HepG2 (cell line): ENCODE measurements around the gene TBC1D1. TPM values are rescaled to one million over a fixed set of nuclear protein-coding genes. Genes with fewer than 3 reads are reported as not detected.

Experiments
- ATAC-seq: fragments of 200-7000 bp; cut with Tn5 transposase; 3 replicates; pipeline ENCODE4 v1.9.1; 2020; ENCODE audit warnings: mild to moderate bottlenecking, moderate library complexity
- BruUV-seq: library from RNA; stranded (reverse); fragments of 400-500 nt; replicated peaks from 2 replicates; lab custom pipeline; 2021; lab: Mats Ljungman, UMichigan
- CTCF ChIA-PET: fragments of 300-600 bp; formaldehyde crosslinking; extraction: SDS; loops from one replicate; lab custom pipeline; 2021; ENCODE audit warnings: low total read pairs, inconsistent platforms, low intra/inter-chr PET ratio; lab: Yijun Ruan, JAX
- POLR2A ChIA-PET: fragments of 350-600 bp; sonication (Branson Sonifier 250); formaldehyde crosslinking; loops from one replicate; lab custom pipeline; 2020; ENCODE audit warnings: antibody characterized with exemption, inconsistent platforms; lab: Yijun Ruan, JAX
- DNase-seq: peaks from one replicate; pipeline ENCODE4 v3.0.0-alpha.2; 2015; ENCODE audit warnings: low spot score
- FAIRE-seq: peaks from 3 replicates; lab custom pipeline; 2011; peaks lifted over from hg19 to GRCh38; lab: Jason Lieb, UNC
- H2AFZ ChIP-seq: one replicate; pipeline ENCODE4 v1.6.1; 2011; ENCODE audit warnings: low read length, inconsistent platforms
- H3K27ac ChIP-seq: fragments of 300-600 bp; 3 replicates; pipeline ENCODE4 v1.8.0; 2011; ENCODE audit warnings: mixed run types, mild to moderate bottlenecking, mixed read lengths, low read length, inconsistent platforms; ENCODE audit not compliant: insufficient read depth; ENCODE audit errors: extremely low read length
- H3K27me3 ChIP-seq, 2 experiments: fragments of 200-600 bp in 1 of 2; 2 replicates in 1 of 2; 3 replicates in 1 of 2; pipeline versions ENCODE4 v1.6.0 to v1.8.0; 2011; ENCODE audit warnings: low read length in 2 of 2, mild to moderate bottlenecking in 2 of 2, moderate library complexity in 2 of 2, inconsistent platforms in 1 of 2; ENCODE audit not compliant: insufficient read depth in 2 of 2, control insufficient read depth in 1 of 2
- H3K36me3 ChIP-seq, 2 experiments: fragments of 200-600 bp in 1 of 2; replicated peaks in 1 of 2; 2 replicates in 1 of 2; 3 replicates in 1 of 2; pipeline versions ENCODE4 v1.5.1 to v1.8.0; 2011; ENCODE audit warnings: low read length in 2 of 2, inconsistent platforms in 1 of 2; ENCODE audit not compliant: insufficient read depth in 2 of 2, control insufficient read depth in 1 of 2
- H3K4me1 ChIP-seq: 2 replicates; pipeline ENCODE4 v1.5.1; 2012; ENCODE audit warnings: low read length, inconsistent platforms; ENCODE audit not compliant: insufficient read depth
- H3K4me2 ChIP-seq: 2 replicates; pipeline ENCODE4 v1.6.0; 2011; ENCODE audit warnings: low read depth, low read length, inconsistent platforms
- H3K4me3 ChIP-seq, 3 experiments: fragments of 200-600 bp in 1 of 3; sonication (generic), shearing (Covaris generic) in 1 of 3; replicated peaks in 1 of 3; 2 replicates each; pipeline ENCODE4 v1.5.1; 2011 to 2016; ENCODE audit warnings: low read length in 3 of 3, inconsistent platforms in 2 of 3, low read depth in 2 of 3, mild to moderate bottlenecking in 2 of 3, control low read depth in 1 of 3, mixed read lengths in 1 of 3; ENCODE audit not compliant: insufficient read depth in 1 of 3
- H3K79me2 ChIP-seq: one replicate; pipeline ENCODE4 v1.6.1; 2011; ENCODE audit warnings: low read length, inconsistent platforms; ENCODE audit not compliant: insufficient read depth
- H3K9ac ChIP-seq: 2 replicates; pipeline ENCODE4 v1.6.0; 2011; ENCODE audit warnings: mild to moderate bottlenecking, low read depth, low read length, inconsistent platforms; ENCODE audit not compliant: insufficient read depth
- H3K9me3 ChIP-seq: 2 replicates; pipeline ENCODE4 v1.5.1; 2012; ENCODE audit warnings: mild to moderate bottlenecking, low read length
- H4K20me1 ChIP-seq: 2 replicates; pipeline ENCODE4 v1.6.0; 2011; ENCODE audit warnings: inconsistent platforms, mild to moderate bottlenecking, low read length, moderate library complexity; ENCODE audit not compliant: insufficient read depth
- CHCHD3 ChIP-seq: sonication (generic); formaldehyde crosslinking; IDR thresholded peaks from 2 replicates; pipeline ENCODE4 v1.8.0; 2022; ENCODE audit warnings: mild to moderate bottlenecking, missing genetic modification reagents, moderate library complexity
- FLYWCH1 ChIP-seq: sonication (generic); formaldehyde crosslinking; IDR thresholded peaks from 2 replicates; pipeline ENCODE4 v1.8.1; 2023; ENCODE audit warnings: mild to moderate bottlenecking, missing genetic modification reagents
- MAFF ChIP-seq: IDR thresholded peaks from 2 replicates; pipeline ENCODE4 v1.6.1; 2011; ENCODE audit warnings: low read depth, low read length, improper control_type of control experiment
- MEIS2 ChIP-seq: sonication (generic); formaldehyde crosslinking; IDR thresholded peaks from 2 replicates; pipeline ENCODE4 v1.9.0; 2021; ENCODE audit warnings: mild to moderate bottlenecking, missing genetic modification reagents
- PTBP1 ChIP-seq: fragments of 200-400 bp; formaldehyde crosslinking; IDR thresholded peaks from 2 replicates; pipeline ENCODE4 v1.6.1; 2018; ENCODE audit warnings: low read length, low read depth; ENCODE audit not compliant: poor library complexity, severe bottlenecking
- STAT6 ChIP-seq: sonication (generic); formaldehyde crosslinking; IDR thresholded peaks from 2 replicates; pipeline ENCODE4 v1.4.0; 2020; ENCODE audit warnings: missing genetic modification reagents, mild to moderate bottlenecking, borderline replicate concordance
- ZFP41 ChIP-seq: sonication (generic); formaldehyde crosslinking; IDR thresholded peaks from 2 replicates; pipeline ENCODE4 v1.4.0; 2020; ENCODE audit warnings: mild to moderate bottlenecking, missing genetic modification reagents, borderline replicate concordance
- ZNF225 ChIP-seq: sonication (generic); formaldehyde crosslinking; IDR thresholded peaks from 2 replicates; pipeline ENCODE4 v1.4.0; 2020; ENCODE audit warnings: mild to moderate bottlenecking, missing genetic modification reagents
- ZNF547 ChIP-seq: sonication (generic); formaldehyde crosslinking; IDR thresholded peaks from 2 replicates; pipeline ENCODE4 v1.5.1; 2020; ENCODE audit warnings: mild to moderate bottlenecking, missing genetic modification reagents
- ZNF562 ChIP-seq: sonication (generic); formaldehyde crosslinking; IDR thresholded peaks from 2 replicates; pipeline ENCODE4 v1.8.0; 2022; ENCODE audit warnings: missing genetic modification reagents, borderline replicate concordance
- ZNF563 ChIP-seq: sonication (generic); formaldehyde crosslinking; IDR thresholded peaks from 2 replicates; pipeline ENCODE4 v1.8.0; 2022; ENCODE audit warnings: mild to moderate bottlenecking, moderate library complexity, missing genetic modification reagents
- ZNF766 ChIP-seq: sonication (generic); formaldehyde crosslinking; IDR thresholded peaks from 2 replicates; pipeline ENCODE4 v1.5.0; 2020; ENCODE audit warnings: missing genetic modification reagents, borderline replicate concordance
- ZSCAN9 ChIP-seq: IDR thresholded peaks from 2 replicates; pipeline ENCODE4 v1.6.1; 2016; ENCODE audit warnings: borderline replicate concordance
- WGBS: methylation state at CpG from one replicate; pipeline ENCODE4 v1.1.6; 2017; ENCODE audit warnings: low lambda C conversion rate; 5-methylcytosine and 5-hydroxymethylcytosine counted together
- in situ Hi-C: cut with HindIII; loops from 2 replicates; pipeline ENCODE4 v1.10.0; 2017; ENCODE audit warnings: low pct_unique_long_range_greater_than_20kb; ENCODE audit not compliant: extremely low pct_ligation_motif_present
- intact Hi-C: fragments of 100-400 bp; cut with micrococcal nuclease; formaldehyde crosslinking; loops from one replicate; pipeline ENCODE4 v1.10.0; 2022; ENCODE audit not compliant: unreplicated experiment
- polyA plus RNA-seq, 8 experiments: library from polyadenylated mRNA; depleted of rRNA in 3 of 8; stranded (reverse) in 7 of 8; unstranded in 1 of 8; fragments of >200 nt; fragmentation: Illumina TruSeq in 4 of 8; extraction: Trizol in 4 of 8; gene quantifications; 2 replicates each; pipeline versions ENCODE4 v1.2.1 to v1.2.3, GENCODE V29; 2011 to 2016; ENCODE audit warnings: low read depth in 4 of 8, missing spikeins in 1 of 8, mixed read lengths in 1 of 8; ENCODE audit not compliant: insufficient read depth in 1 of 8
- total RNA-seq, 5 experiments: library from RNA; depleted of rRNA; stranded (reverse); fragments of >200 nt; fragmentation: Illumina TruSeq; extraction: Trizol; gene quantifications; 2 replicates each; pipeline ENCODE4 v1.2.3, GENCODE V29; 2016; ENCODE audit warnings: low read depth in 1 of 5
- TF ChIP-seq, protein P1 (sequence below): sonication (generic); formaldehyde crosslinking; IDR thresholded peaks from 2 replicates; pipeline ENCODE4 v1.5.0; 2020; ENCODE audit warnings: mild to moderate bottlenecking, missing genetic modification reagents, borderline replicate concordance
- TF ChIP-seq, protein P2 (sequence below): fragments of 450-650 bp; IDR thresholded peaks from 2 replicates; pipeline ENCODE4 v1.6.1; 2017

Gene TBC1D1
- total and polyA plus RNA-seq, 2 of the 13 experiments (the other 11 are each of a cell fraction or from before 2014, with no cell fraction given) = 37.3 to 62.8 TPM

DNA sequence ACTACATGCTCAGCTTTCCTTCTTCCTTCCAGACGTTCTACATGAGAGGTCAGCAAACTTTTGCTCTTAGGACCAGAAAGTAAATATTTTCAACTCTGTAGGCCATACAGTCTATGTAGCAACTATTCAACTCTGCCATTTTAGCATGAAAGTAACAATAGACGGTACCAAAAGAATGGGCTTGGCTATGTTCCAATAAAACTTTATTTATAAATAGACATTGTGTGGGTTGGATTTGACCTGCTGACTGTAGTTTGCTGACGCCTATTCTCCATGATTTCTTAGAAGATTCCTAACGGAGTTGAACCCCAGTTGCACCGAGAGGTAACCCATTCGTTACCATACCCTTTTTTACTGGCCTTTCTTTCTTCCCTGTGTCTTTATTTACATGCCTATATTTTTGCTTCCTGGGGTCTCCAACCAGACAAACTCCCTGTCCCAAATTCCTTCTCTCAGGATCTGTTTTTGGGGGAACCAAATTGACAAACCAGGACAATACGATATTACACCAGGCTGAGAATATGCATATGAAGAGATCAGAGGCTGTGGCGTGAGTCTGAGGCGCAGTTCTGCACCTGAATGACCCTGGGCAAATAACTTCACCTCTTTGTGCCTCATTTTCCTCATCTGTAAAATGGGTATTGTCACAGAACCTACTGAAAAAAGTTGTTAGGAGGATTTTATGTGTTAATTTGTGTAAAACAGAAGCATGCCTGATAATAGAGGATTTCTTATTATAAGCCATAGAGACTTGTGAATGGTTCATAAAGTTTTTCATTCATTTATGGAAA lies 58.9 kb downstream of the TBC1D1 start (continued):
- TF ChIP-seq STAT6 (CRISPR knock-in tag) (no peak), ZNF766 (no peak)

DNA sequence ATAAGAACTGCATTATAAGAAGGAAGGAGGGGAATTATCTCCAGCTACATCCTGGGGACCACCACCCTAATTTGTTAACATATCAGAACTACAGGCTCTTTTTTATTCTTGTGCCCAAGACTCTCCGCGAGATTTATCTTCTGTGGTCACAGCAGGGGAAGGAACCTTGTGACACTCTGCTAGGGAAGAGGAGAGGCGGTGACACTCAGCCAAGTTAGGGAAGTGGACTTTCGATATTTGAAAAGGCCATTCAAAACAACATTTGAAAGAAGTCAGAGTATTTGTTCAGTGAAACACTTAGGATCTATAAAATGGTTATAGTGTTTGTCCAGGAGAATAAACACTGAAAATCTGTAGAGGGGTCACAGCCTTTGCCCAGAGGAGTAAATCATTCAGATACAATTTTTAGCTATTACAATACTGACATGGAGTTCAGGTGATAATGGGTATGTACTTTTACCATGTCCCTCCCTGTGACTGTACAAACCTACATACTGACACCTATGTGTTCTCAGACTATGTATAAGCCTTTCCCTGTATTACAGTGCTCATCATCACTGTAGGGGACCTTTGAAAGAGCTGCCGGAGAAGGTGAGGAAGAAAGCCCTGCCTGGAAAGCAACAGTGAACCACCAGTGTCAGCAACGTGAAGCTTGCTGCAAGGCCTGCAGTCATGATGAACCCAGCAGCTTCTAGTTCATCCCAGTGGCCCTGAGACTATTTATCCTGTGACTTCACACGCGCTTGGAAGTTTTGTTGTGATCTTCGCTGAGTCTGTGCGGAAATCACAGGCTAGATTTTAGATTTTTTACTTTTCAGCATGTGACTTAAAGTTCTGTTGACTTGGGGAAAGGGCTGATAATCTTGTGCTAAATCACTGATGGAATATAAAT lies 60.8 kb downstream of the TBC1D1 start:
- 3% methylated on average over 10 of the region's 10 CpGs for WGBS
- ATAC-seq (peak; percentile 89), DNase-seq (peak; percentile 54), FAIRE-seq (no peak)
- Histone ChIP-seq H3K4me2 (peak overlapping the region; percentile 54), H3K9ac (no peak overlapping the region), H3K9me3 (no peaks in the 10 kb centered on the region), H3K4me1 (peaks cover 37% of the 10 kb centered on the region), H2AFZ (no peak overlapping the region), H3K27me3 (no peaks in the 10 kb centered on the region; a peak in 1 of 5 replicates), H3K4me3 (peak overlapping the region in 1 of 3 experiments; percentile 27; a peak in 2 of 6 replicates), H3K36me3 (no peaks in the 10 kb centered on the region), H3K27ac (peak overlapping the region; percentile 49), H4K20me1 (no peaks in the 10 kb centered on the region), H3K79me2 (no peaks in the 10 kb centered on the region)
- intact Hi-C loops = no loop called here
- CTCF ChIA-PET = no interaction called here
- POLR2A ChIA-PET = no interaction called here
- in situ Hi-C loops = no loop called here
- BruUV-seq = no TSS peak
- TF ChIP-seq MEIS2 (CRISPR knock-in tag) (no peak), CHCHD3 (no peak), ZNF225 (CRISPR knock-in tag) (no peak), ZNF562 (CRISPR knock-in tag) (no peak), FLYWCH1 (no peak), ZNF547 (CRISPR knock-in tag) (no peak), ZFP41 (CRISPR knock-in tag) (no peak), ZNF563 (no peak), ZSCAN9 (CRISPR knock-in tag) (no peak), MAFF (no peak), PTBP1 (no peak)
- TF ChIP-seq, protein P1, sequence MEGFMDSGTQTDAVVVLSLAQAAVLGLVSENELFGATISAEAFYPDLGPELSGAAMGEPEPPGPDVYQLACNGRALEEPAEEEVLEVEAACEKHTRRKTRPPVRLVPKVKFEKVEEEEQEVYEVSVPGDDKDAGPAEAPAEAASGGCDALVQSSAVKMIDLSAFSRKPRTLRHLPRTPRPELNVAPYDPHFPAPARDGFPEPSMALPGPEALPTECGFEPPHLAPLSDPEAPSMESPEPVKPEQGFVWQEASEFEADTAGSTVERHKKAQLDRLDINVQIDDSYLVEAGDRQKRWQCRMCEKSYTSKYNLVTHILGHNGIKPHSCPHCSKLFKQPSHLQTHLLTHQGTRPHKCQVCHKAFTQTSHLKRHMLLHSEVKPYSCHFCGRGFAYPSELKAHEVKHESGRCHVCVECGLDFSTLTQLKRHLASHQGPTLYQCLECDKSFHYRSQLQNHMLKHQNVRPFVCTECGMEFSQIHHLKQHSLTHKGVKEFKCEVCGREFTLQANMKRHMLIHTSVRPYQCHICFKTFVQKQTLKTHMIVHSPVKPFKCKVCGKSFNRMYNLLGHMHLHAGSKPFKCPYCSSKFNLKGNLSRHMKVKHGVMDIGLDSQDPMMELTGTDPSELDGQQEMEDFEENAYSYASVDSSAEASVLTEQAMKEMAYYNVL (CRISPR knock-in tag) = no peak
- TF ChIP-seq, protein P2, sequence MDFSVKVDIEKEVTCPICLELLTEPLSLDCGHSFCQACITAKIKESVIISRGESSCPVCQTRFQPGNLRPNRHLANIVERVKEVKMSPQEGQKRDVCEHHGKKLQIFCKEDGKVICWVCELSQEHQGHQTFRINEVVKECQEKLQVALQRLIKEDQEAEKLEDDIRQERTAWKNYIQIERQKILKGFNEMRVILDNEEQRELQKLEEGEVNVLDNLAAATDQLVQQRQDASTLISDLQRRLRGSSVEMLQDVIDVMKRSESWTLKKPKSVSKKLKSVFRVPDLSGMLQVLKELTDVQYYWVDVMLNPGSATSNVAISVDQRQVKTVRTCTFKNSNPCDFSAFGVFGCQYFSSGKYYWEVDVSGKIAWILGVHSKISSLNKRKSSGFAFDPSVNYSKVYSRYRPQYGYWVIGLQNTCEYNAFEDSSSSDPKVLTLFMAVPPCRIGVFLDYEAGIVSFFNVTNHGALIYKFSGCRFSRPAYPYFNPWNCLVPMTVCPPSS = no peak
